Endodermal cell (in vitro differentiated cells): ENCODE measurements around the gene SMARCE1. TPM values are rescaled to one million over a fixed set of nuclear protein-coding genes. Genes with fewer than 3 reads are reported as not detected.

Source experiments
- DNase-seq: peaks from one replicate; pipeline ENCODE4 v3.0.0-alpha.2; 2017
- H3K27ac ChIP-seq: 2 replicates; pipeline ENCODE4 v1.5.1; 2013; ENCODE audit warnings: mild to moderate bottlenecking, low read depth, low read length, moderate library complexity
- H3K27me3 ChIP-seq: 2 replicates; pipeline ENCODE4 v1.6.1; 2013; ENCODE audit warnings: mild to moderate bottlenecking, low read length, moderate library complexity; ENCODE audit not compliant: insufficient read depth, control insufficient read depth, poor library complexity, severe bottlenecking
- H3K36me3 ChIP-seq: 2 replicates; pipeline ENCODE4 v1.7.0; 2013; ENCODE audit warnings: mild to moderate bottlenecking, low read length, moderate library complexity; ENCODE audit not compliant: control insufficient read depth, insufficient read depth
- H3K4me1 ChIP-seq: one replicate; pipeline ENCODE4 v1.7.0; 2013; ENCODE audit warnings: low read length; ENCODE audit not compliant: control insufficient read depth, insufficient read depth
- H3K4me3 ChIP-seq: 2 replicates; pipeline ENCODE4 v1.5.1; 2013; ENCODE audit warnings: mild to moderate bottlenecking, low read length, moderate library complexity
- H3K9ac ChIP-seq: 2 replicates; pipeline ENCODE4 v1.6.1; 2013; ENCODE audit warnings: mild to moderate bottlenecking, low read length, moderate library complexity; ENCODE audit not compliant: poor library complexity, severe bottlenecking; ENCODE audit errors: extremely low read depth
- H3K9me3 ChIP-seq: 2 replicates; pipeline ENCODE4 v1.6.1; 2013; ENCODE audit warnings: mild to moderate bottlenecking, low read length, moderate library complexity; ENCODE audit not compliant: control insufficient read depth
- H3K27ac Mint-ChIP-seq: 2 replicates; pipeline ENCODE4 v1.8.0; 2020; ENCODE audit warnings: mixed read lengths
- H3K27me3 Mint-ChIP-seq: 2 replicates; pipeline ENCODE4 v1.8.0; 2021; ENCODE audit warnings: mild to moderate bottlenecking, mixed read lengths; ENCODE audit not compliant: insufficient read depth
- H3K36me3 Mint-ChIP-seq: 2 replicates; pipeline ENCODE4 v1.8.0; 2020; ENCODE audit warnings: low read depth, mixed read lengths
- H3K4me1 Mint-ChIP-seq: 2 replicates; pipeline ENCODE4 v1.8.0; 2020; ENCODE audit warnings: mixed read lengths
- H3K4me3 Mint-ChIP-seq: 2 replicates; pipeline ENCODE4 v1.8.0; 2020; ENCODE audit warnings: mild to moderate bottlenecking, moderate library complexity, mixed read lengths
- H3K9me3 Mint-ChIP-seq: 2 replicates; pipeline ENCODE4 v1.8.0; 2020; ENCODE audit warnings: mild to moderate bottlenecking, mixed read lengths
- WGBS, 2 experiments: methylation state at CpG; one replicate each; pipeline versions ENCODE4 v1.1.5 to v1.1.7; 2013; ENCODE audit warnings: missing lambda C conversion rate in 2 of 2, mixed read lengths in 1 of 2; ENCODE audit not compliant: insufficient coverage in 1 of 2, insufficient read length in 1 of 2; 5-methylcytosine and 5-hydroxymethylcytosine counted together
- total RNA-seq, 2 donors: library from RNA; stranded (reverse); fragmentation: NEBNext Ultra II Directional in 1 of 2; extraction: Animal tissue kit (Norgen Biotek cat#: 25700) in 1 of 2; gene quantifications; 2 replicates in 1 of 2; 3 replicates in 1 of 2; pipeline ENCODE4 v1.2.1, GENCODE V29; 2021
- TF ChIP-seq, protein P1 (sequence below): fragments of 200-600 bp; sonication (generic); conservative IDR thresholded peaks from 2 replicates; pipeline ENCODE4 v1.5.0; 2021; ENCODE audit warnings: antibody characterized with exemption, mild to moderate bottlenecking

The SMARCE1 gene
- total RNA-seq, 2 donors from 2014 or later: 156 to 191 TPM

DNA sequence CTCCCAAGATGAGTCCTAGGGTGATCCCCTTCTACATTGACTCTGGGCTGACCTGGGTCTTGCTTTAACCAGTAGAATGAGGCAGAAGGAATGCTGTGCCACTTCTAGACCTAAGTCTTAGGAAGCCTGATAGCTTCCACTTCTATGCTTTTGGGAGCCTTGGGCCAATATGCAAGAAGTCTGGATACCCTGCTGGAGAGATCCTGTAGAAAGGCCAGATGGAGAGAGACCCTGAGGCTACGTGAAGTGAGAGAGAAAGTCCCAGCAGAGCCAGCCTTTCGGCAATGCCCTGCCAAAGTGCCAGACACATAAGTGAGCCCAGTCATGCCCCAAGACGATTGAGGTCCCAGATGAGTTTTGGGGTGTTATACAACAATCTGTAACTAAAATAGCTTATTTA lies 15.6 kb upstream of the SMARCE1 start:
- TF ChIP-seq, protein P1, sequence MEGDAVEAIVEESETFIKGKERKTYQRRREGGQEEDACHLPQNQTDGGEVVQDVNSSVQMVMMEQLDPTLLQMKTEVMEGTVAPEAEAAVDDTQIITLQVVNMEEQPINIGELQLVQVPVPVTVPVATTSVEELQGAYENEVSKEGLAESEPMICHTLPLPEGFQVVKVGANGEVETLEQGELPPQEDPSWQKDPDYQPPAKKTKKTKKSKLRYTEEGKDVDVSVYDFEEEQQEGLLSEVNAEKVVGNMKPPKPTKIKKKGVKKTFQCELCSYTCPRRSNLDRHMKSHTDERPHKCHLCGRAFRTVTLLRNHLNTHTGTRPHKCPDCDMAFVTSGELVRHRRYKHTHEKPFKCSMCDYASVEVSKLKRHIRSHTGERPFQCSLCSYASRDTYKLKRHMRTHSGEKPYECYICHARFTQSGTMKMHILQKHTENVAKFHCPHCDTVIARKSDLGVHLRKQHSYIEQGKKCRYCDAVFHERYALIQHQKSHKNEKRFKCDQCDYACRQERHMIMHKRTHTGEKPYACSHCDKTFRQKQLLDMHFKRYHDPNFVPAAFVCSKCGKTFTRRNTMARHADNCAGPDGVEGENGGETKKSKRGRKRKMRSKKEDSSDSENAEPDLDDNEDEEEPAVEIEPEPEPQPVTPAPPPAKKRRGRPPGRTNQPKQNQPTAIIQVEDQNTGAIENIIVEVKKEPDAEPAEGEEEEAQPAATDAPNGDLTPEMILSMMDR: no peak
- H3K4me1 Mint-ChIP-seq: peaks cover 24% of the 10 kb centered on the region
- no peak overlapping the region for H3K27ac Mint-ChIP-seq
- Histone ChIP-seq H3K4me1 (no peaks in the 10 kb centered on the region), H3K36me3 (no peaks in the 10 kb centered on the region), H3K4me3 (no peak overlapping the region), H3K27me3 (no peaks in the 10 kb centered on the region), H3K27ac (no peak overlapping the region), H3K9ac (no peak overlapping the region), H3K9me3 (no peaks in the 10 kb centered on the region)
- 95% methylated on average over 3 of the region's 3 CpGs; no CpG with 5 or more reads in 1 of the 2 experiments for WGBS, 2 experiments
- H3K27me3 Mint-ChIP-seq: no peaks in the 10 kb centered on the region
- no peaks in the 10 kb centered on the region for H3K9me3 Mint-ChIP-seq
- H3K36me3 Mint-ChIP-seq: no peaks in the 10 kb centered on the region
- DNase-seq: no peak
- H3K4me3 Mint-ChIP-seq: no peak overlapping the region

DNA sequence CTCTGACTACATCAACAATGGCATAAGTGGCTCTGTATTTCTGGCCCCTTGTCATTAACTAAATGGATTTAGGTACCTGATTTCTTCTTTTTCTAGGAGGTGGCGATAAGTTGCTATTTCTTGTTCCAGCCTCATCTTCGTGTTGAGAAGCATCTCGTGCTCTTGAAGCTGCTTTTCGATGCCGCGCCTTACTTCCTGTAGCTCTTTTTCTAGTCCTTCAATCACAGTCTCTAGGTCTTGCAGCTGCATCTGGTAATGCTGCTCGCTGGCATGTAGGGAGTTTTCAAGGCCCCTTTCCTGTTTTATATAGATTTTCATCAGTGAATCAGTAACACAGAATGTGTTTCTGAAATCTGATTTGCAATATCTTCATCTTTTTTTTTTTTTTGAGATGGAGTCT lies 12.3 kb upstream of the SMARCE1 start:
- Histone ChIP-seq H3K9me3 (no peaks in the 10 kb centered on the region), H3K27me3 (no peaks in the 10 kb centered on the region), H3K4me1 (peaks cover 3% of the 10 kb centered on the region), H3K9ac (no peak overlapping the region), H3K4me3 (no peak overlapping the region), H3K27ac (no peak overlapping the region), H3K36me3 (no peaks in the 10 kb centered on the region)
- Mint-ChIP-seq H3K36me3 (no peaks in the 10 kb centered on the region), H3K27me3 (no peaks in the 10 kb centered on the region), H3K27ac (no peak overlapping the region), H3K4me3 (no peak overlapping the region), H3K9me3 (no peaks in the 10 kb centered on the region), H3K4me1 (peaks cover 15% of the 10 kb centered on the region)
- TF ChIP-seq, protein P1: no peak
- DNase-seq: no peak
- 91 to 96% methylated on average over 6 to 7 of the region's 7 CpGs for WGBS, 2 experiments

DNA sequence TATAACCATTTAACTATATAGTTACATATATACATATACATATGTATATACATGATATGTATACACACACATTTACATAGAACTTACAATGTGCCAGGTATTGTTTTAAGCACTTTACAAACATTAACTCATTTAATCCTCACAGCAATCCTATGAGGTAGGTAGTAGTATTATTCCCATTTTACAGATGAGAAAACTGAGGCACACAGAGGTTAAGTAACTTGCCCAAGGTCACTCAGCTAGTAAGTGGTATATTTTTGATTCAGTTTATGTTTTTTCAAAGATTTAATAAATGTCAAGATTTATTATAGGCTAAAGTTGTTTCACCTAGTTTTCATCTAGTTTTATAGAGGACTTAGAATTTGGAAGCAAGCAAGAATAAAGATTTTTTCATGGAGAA lies 10.8 kb upstream of the SMARCE1 start:
- Histone ChIP-seq H3K9ac (no peak overlapping the region), H3K4me3 (no peak overlapping the region), H3K9me3 (no peaks in the 10 kb centered on the region), H3K27ac (no peak overlapping the region), H3K27me3 (no peaks in the 10 kb centered on the region), H3K36me3 (no peaks in the 10 kb centered on the region), H3K4me1 (peaks cover 3% of the 10 kb centered on the region)
- peaks cover 8% of the 10 kb centered on the region for H3K4me1 Mint-ChIP-seq
- no peaks in the 10 kb centered on the region for H3K27me3 Mint-ChIP-seq
- TF ChIP-seq, protein P1: no peak
- no peaks in the 10 kb centered on the region for H3K9me3 Mint-ChIP-seq
- H3K27ac Mint-ChIP-seq: no peak overlapping the region
- no peaks in the 10 kb centered on the region for H3K36me3 Mint-ChIP-seq
- no peak overlapping the region for H3K4me3 Mint-ChIP-seq
- no peak for DNase-seq
